ENCODE data around the gene ZSWIM7.

Gene ZSWIM7

DNA sequence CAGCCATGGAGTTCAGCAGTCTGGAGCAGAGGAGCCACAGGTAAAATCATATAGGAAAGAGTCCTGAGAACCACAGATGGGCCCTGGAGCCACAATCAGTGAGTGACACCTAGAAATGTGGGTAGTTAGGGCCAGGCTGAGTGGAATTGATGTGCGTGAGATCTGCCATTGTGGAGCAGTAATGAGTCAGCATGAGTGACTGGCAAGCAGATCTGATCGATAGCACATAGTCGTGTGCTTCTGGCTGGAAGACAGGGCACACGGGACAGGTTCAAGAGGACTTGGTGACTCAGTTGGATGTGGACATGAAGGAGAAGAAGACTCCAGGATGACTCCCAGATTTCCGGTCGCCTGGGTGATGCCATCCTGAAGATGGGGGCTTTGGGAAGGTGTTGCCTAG, 42.3 kb downstream of the ZSWIM7 start:
- Histone ChIP-seq H3K9ac (ENCODE audit: low read length) (no peak overlapping the region), H3K4me1 (ENCODE audit: low read length) (peaks cover 13% of the 10 kb centered on the region), H3K4me3 (ENCODE audit: low read length) (no peak overlapping the region)

GRCh38 chr17:15955793-15956541, 43.5 kb downstream of the ZSWIM7 start:
- TF ChIP-seq, protein P1, sequence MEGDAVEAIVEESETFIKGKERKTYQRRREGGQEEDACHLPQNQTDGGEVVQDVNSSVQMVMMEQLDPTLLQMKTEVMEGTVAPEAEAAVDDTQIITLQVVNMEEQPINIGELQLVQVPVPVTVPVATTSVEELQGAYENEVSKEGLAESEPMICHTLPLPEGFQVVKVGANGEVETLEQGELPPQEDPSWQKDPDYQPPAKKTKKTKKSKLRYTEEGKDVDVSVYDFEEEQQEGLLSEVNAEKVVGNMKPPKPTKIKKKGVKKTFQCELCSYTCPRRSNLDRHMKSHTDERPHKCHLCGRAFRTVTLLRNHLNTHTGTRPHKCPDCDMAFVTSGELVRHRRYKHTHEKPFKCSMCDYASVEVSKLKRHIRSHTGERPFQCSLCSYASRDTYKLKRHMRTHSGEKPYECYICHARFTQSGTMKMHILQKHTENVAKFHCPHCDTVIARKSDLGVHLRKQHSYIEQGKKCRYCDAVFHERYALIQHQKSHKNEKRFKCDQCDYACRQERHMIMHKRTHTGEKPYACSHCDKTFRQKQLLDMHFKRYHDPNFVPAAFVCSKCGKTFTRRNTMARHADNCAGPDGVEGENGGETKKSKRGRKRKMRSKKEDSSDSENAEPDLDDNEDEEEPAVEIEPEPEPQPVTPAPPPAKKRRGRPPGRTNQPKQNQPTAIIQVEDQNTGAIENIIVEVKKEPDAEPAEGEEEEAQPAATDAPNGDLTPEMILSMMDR (IDR thresholded peaks at IDR 0.05; ENCODE audit: low read length), result no peak
- TF ChIP-seq EZH2phosphoT487 (IDR thresholded peaks at IDR 0.05; ENCODE audit: low read length) (no peak), EZH2 (optimal IDR thresholded peaks at IDR 0.05; ENCODE audit: low read depth, low read length) (no peak)
- Histone ChIP-seq H3K9me2 (replicated peaks; ENCODE audit: insufficient read depth, low read length) (no peaks in the 10 kb centered on the region), H3F3A (ENCODE audit: insufficient read depth, low read length) (peaks cover 12% of the 10 kb centered on the region; the same call in 1 of the 2 replicates), H3K36me3 (replicated peaks; ENCODE audit: insufficient read depth, low read length) (no peaks in the 10 kb centered on the region), H3K4me2 (ENCODE audit: low read depth, low read length) (no peak overlapping the region), H3K27ac (ENCODE audit: low read length) (no peak overlapping the region), H3K4me3 (ENCODE audit: low read length) (no peak overlapping the region), H3K27me3 (replicated peaks; ENCODE audit: insufficient read depth, low read length) (no peaks in the 10 kb centered on the region), H3K9ac (ENCODE audit: low read length) (no peak overlapping the region), H3K79me2 (ENCODE audit: low read length) (no peaks in the 10 kb centered on the region), H3K4me1 (ENCODE audit: low read length) (peaks cover 13% of the 10 kb centered on the region), H4K20me1 (ENCODE audit: insufficient read depth, low read length) (no peaks in the 10 kb centered on the region), H3K9me3 (replicated peaks; ENCODE audit: insufficient read depth, low read length) (no peaks in the 10 kb centered on the region), H2AFZ (ENCODE audit: low read length) (no peak overlapping the region)
- DNase-seq, result no peak

More for the DNA sequence above, 42.3 kb downstream of the ZSWIM7 start:
- DNase-seq, result no peak
- Histone ChIP-seq H3K27me3 (replicated peaks; ENCODE audit: insufficient read depth, low read length) (no peaks in the 10 kb centered on the region), H2AFZ (ENCODE audit: low read length) (no peak overlapping the region), H3K27ac (ENCODE audit: low read length) (no peak overlapping the region), H3F3A (ENCODE audit: insufficient read depth, low read length) (peaks cover 12% of the 10 kb centered on the region; the same call in 1 of the 2 replicates), H3K9me2 (replicated peaks; ENCODE audit: insufficient read depth, low read length) (no peaks in the 10 kb centered on the region), H3K36me3 (replicated peaks; ENCODE audit: insufficient read depth, low read length) (no peaks in the 10 kb centered on the region), H3K4me2 (ENCODE audit: low read depth, low read length) (no peak overlapping the region), H4K20me1 (ENCODE audit: insufficient read depth, low read length) (no peaks in the 10 kb centered on the region), H3K79me2 (ENCODE audit: low read length) (no peaks in the 10 kb centered on the region), H3K9me3 (replicated peaks; ENCODE audit: insufficient read depth, low read length) (no peaks in the 10 kb centered on the region)
- TF ChIP-seq EZH2 (optimal IDR thresholded peaks at IDR 0.05; ENCODE audit: low read depth, low read length), result no peak
- no peak for TF ChIP-seq EZH2phosphoT487 (IDR thresholded peaks at IDR 0.05; ENCODE audit: low read length)
- TF ChIP-seq, protein P1 (IDR thresholded peaks at IDR 0.05; ENCODE audit: low read length), result no peak

GRCh38 chr17:15954222-15954621, 45.3 kb downstream of the ZSWIM7 start:
- Histone ChIP-seq H3K9me3 (replicated peaks; ENCODE audit: insufficient read depth, low read length) (no peaks in the 10 kb centered on the region), H4K20me1 (ENCODE audit: insufficient read depth, low read length) (no peaks in the 10 kb centered on the region), H2AFZ (ENCODE audit: low read length) (no peak overlapping the region), H3K27me3 (replicated peaks; ENCODE audit: insufficient read depth, low read length) (no peaks in the 10 kb centered on the region), H3K9me2 (replicated peaks; ENCODE audit: insufficient read depth, low read length) (no peaks in the 10 kb centered on the region), H3K4me2 (ENCODE audit: low read depth, low read length) (no peak overlapping the region), H3K27ac (ENCODE audit: low read length) (no peak overlapping the region), H3K36me3 (replicated peaks; ENCODE audit: insufficient read depth, low read length) (no peaks in the 10 kb centered on the region), H3K9ac (ENCODE audit: low read length) (no peak overlapping the region), H3K4me1 (ENCODE audit: low read length) (peaks cover 9% of the 10 kb centered on the region), H3K4me3 (ENCODE audit: low read length) (no peak overlapping the region), H3F3A (ENCODE audit: insufficient read depth, low read length) (peaks cover 7% of the 10 kb centered on the region; the same call in 1 of the 2 replicates), H3K79me2 (ENCODE audit: low read length) (no peaks in the 10 kb centered on the region)
- TF ChIP-seq, protein P1 (IDR thresholded peaks at IDR 0.05; ENCODE audit: low read length), result no peak
- TF ChIP-seq EZH2phosphoT487 (IDR thresholded peaks at IDR 0.05; ENCODE audit: low read length) (no peak), EZH2 (optimal IDR thresholded peaks at IDR 0.05; ENCODE audit: low read depth, low read length) (no peak)
- DNase-seq, result no peak

All from MM.1S (cell line).